Fibroblast of skin of left quadriceps (primary cell): ENCODE measurements around the gene NKX2-2.

Experiments used
- DNase-seq, 2 experiments: peaks; one replicate each; pipeline ENCODE4 v3.0.0-alpha.2; 2013; ENCODE audit warnings: low read depth in 2 of 2

Gene NKX2-2

GRCh38 chr20:21521596-21522480, 8.0 kb upstream of the NKX2-2 start:
- no peak for DNase-seq

GRCh38 chr20:21520702-21521595, 7.1 kb upstream of the NKX2-2 start:
- DNase-seq: no peak

GRCh38 chr20:21519136-21519584, 5.3 kb upstream of the NKX2-2 start:
- DNase-seq: no peak

GRCh38 chr20:21518292-21518991, 4.6 kb upstream of the NKX2-2 start:
- no peak for DNase-seq

- no peak for DNase-seq
Measured at GRCh38 chr20:21517566-21518277, 3.9 kb upstream of the NKX2-2 start.

GRCh38 chr20:21516861-21517565, 3.1 kb upstream of the NKX2-2 start:
- DNase-seq: no peak

GRCh38 chr20:21516180-21516567, 2.3 kb upstream of the NKX2-2 start:
- no peak for DNase-seq

GRCh38 chr20:21515300-21516179, 1.7 kb upstream of the NKX2-2 start:
- DNase-seq: no peak

- no peak for DNase-seq
Measured at GRCh38 chr20:21514553-21515251, 838 bp upstream of the NKX2-2 start.

- DNase-seq: no peak
Measured at GRCh38 chr20:21513181-21513663, 642 bp downstream of the NKX2-2 start.

- DNase-seq: no peak
Measured at GRCh38 chr20:21512634-21513180, 1.2 kb downstream of the NKX2-2 start.

GRCh38 chr20:21511850-21512633, 1.8 kb downstream of the NKX2-2 start:
- no peak for DNase-seq

- DNase-seq: no peak
Measured at GRCh38 chr20:21511485-21511849, 2.4 kb downstream of the NKX2-2 start.

- no peak for DNase-seq
Measured at GRCh38 chr20:21510414-21511384, 3.2 kb downstream of the NKX2-2 start.

- peak in 1 of 2 experiments; percentile 25 for DNase-seq
Measured at GRCh38 chr20:21509597-21510371, 4.1 kb downstream of the NKX2-2 start.

- no peak for DNase-seq
Measured at GRCh38 chr20:21509079-21509596, 4.7 kb downstream of the NKX2-2 start.
